Heart left ventricle (tissue), 16 donors: ENCODE results near the gene CRYBG2. TPM values are rescaled to one million over a fixed set of nuclear protein-coding genes. Genes with fewer than 3 reads are reported as not detected.

ENCODE experiments used
- ATAC-seq, 4 donors: fragments of 200-7000 bp; cut with Tn5 transposase; one replicate each; pipeline ENCODE4 v1.9.1; 2020 to 2022; ENCODE audit warnings: moderate library complexity in 4 of 4, mild to moderate bottlenecking in 3 of 4, moderate number of reproducible peaks in 1 of 4
- DNase-seq, 5 donors: peaks; one replicate each; pipeline ENCODE4 v3.0.0-alpha.2; 2020
- H3K27ac ChIP-seq, 12 donors: fragments of 200-600 bp; sonication (generic) in 4 of 12; one replicate each; pipeline versions ENCODE4 v1.5.0 to v1.8.0; 2016 to 2022; ENCODE audit warnings: mild to moderate bottlenecking in 2 of 12
- H3K27me3 ChIP-seq, 9 donors: fragments of 200-600 bp; sonication (generic) in 2 of 9; one replicate each; pipeline versions ENCODE4 v1.5.1 to v1.8.0; 2016 to 2022; ENCODE audit warnings: mild to moderate bottlenecking in 3 of 9
- H3K36me3 ChIP-seq, 9 donors: fragments of 200-600 bp; sonication (generic) in 2 of 9; one replicate each; pipeline versions ENCODE4 v1.5.0 to v1.8.0; 2018 to 2022; ENCODE audit warnings: mild to moderate bottlenecking in 2 of 9
- H3K4me1 ChIP-seq, 12 donors: fragments of 200-600 bp; sonication (generic) in 4 of 12; one replicate each; pipeline versions ENCODE4 v1.5.0 to v1.8.0; 2016 to 2022; ENCODE audit warnings: mild to moderate bottlenecking in 3 of 12
- H3K4me3 ChIP-seq, 12 donors: fragments of 200-600 bp; sonication (generic) in 4 of 12; one replicate each; pipeline versions ENCODE4 v1.5.0 to v1.8.0; 2017 to 2022; ENCODE audit warnings: mild to moderate bottlenecking in 9 of 12, moderate library complexity in 4 of 12
- H3K9me3 ChIP-seq, 12 donors: fragments of 200-600 bp; sonication (generic) in 4 of 12; one replicate each; pipeline versions ENCODE4 v1.5.0 to v1.8.0; 2016 to 2022; ENCODE audit warnings: mild to moderate bottlenecking in 1 of 12
- POLR2A ChIP-seq, 2 donors: fragments of 450-650 bp; IDR thresholded peaks; one replicate each; pipeline ENCODE4 v1.6.1; 2017; ENCODE audit warnings: antibody characterized with exemption in 2 of 2, mild to moderate bottlenecking in 2 of 2, moderate library complexity in 2 of 2
- WGBS, 4 donors: extraction: QIAGEN DNeasy Blood & Tissue Kit in 2 of 4; methylation state at CpG; one replicate each; pipeline versions ENCODE4 v1.1.5 to v1.1.7; 2013 to 2018; 5-methylcytosine and 5-hydroxymethylcytosine counted together
- intact Hi-C, 10 donors: fragments of 100-400 bp; cut with DNase I; formaldehyde crosslinking; loops; one replicate each; pipeline versions ENCODE4 v1.11.1 to v1.14.2; 2022
- polyA plus RNA-seq, 2 donors: library from polyadenylated mRNA; stranded (reverse); fragments of 200-250 nt; gene quantifications; one replicate each; pipeline ENCODE4 v1.2.3, GENCODE V29; 2013
- total RNA-seq, 9 donors: library from RNA; depleted of rRNA in 2 of 9; stranded (reverse); fragments of >200 nt in 2 of 9; fragmentation: NEBNext Ultra II Directional in 3 of 9; extraction: Animal tissue kit (Norgen Biotek cat#: 25700) in 3 of 9; gene quantifications; one replicate each; pipeline versions ENCODE4 v1.1.0 to v1.2.4, GENCODE V29; 2016 to 2023
- TF ChIP-seq, protein P1 (sequence below), 12 donors: fragments of 200-600 bp; sonication (generic) in 4 of 12; IDR thresholded peaks; one replicate each; pipeline versions ENCODE4 v1.5.0 to v1.8.0; 2018 to 2022; ENCODE audit warnings: antibody characterized with exemption in 12 of 12, mild to moderate bottlenecking in 5 of 12
- donor health status: ischemic (EF 13 %, LVEDD 7.1; RV severe dilation, severe dysfunction).
- donor health status: healthy with polysubstance abuse.
- donor health status: DM: no; HTN: yes; CAD: no.
- donor health status: DM: no; HTN: no; CAD: no.
- donor health status: ischemic (EF 25% LVEDD 6.9; RV normal size, moderate dysfunction).
- donor health status: ischemic (EF 25% LVEDD 5.7; RV mildly dilated, moderate dysfunction).
- donor health status: healthy.
- donor health status: DM: yes; HTN: yes; CAD: no.
- donor health status: ischemic (EF 35%, LVEDD 5.7; RV mildly dilated, moderate dysfunction).
- donor health status: nonischemic (EF 11% LVEDD 7.7; RV severe dilation, severe dysfunction).
- donor health status: DM: yes; HTN: yes; CAD: no.
- donor health status: PGD.
- donor health status: ischemic (EF 29% LVEDD 5.4; RV normal size, mild dysfunction).
- donor health status: nonischemic (EF 23%, LVEDD 6.1; RV moderate dilation, normal function).

CRYBG2 gene
- total and polyA plus RNA-seq, 11 donors = 0.25 to 0.45 TPM; not detected in 9

- Histone ChIP-seq H3K4me1 (peaks cover 0 to 6% (median 0%) of the 10 kb centered on the region in 12 donors), H3K27ac (no peak overlapping the region), H3K4me3 (no peak overlapping the region), H3K27me3 (peaks cover 0 to 12% (median 0%) of the 10 kb centered on the region in 9 donors), H3K36me3 (no peaks in the 10 kb centered on the region), H3K9me3 (no peaks in the 10 kb centered on the region)
- WGBS, 4 donors = 77 to 84% (median 82%) methylated on average over 2 of the region's 2 CpGs
- no peak for TF ChIP-seq POLR2A (IDR thresholded peaks at IDR 0.05)
- TF ChIP-seq, protein P1, sequence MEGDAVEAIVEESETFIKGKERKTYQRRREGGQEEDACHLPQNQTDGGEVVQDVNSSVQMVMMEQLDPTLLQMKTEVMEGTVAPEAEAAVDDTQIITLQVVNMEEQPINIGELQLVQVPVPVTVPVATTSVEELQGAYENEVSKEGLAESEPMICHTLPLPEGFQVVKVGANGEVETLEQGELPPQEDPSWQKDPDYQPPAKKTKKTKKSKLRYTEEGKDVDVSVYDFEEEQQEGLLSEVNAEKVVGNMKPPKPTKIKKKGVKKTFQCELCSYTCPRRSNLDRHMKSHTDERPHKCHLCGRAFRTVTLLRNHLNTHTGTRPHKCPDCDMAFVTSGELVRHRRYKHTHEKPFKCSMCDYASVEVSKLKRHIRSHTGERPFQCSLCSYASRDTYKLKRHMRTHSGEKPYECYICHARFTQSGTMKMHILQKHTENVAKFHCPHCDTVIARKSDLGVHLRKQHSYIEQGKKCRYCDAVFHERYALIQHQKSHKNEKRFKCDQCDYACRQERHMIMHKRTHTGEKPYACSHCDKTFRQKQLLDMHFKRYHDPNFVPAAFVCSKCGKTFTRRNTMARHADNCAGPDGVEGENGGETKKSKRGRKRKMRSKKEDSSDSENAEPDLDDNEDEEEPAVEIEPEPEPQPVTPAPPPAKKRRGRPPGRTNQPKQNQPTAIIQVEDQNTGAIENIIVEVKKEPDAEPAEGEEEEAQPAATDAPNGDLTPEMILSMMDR (IDR thresholded peaks at IDR 0.05) = no peak
- DNase-seq (no peak), ATAC-seq (no peak)
- intact Hi-C loops = no loop called here
Measured at GRCh38 chr1:26350343-26350700, 3.6 kb downstream of the CRYBG2 start.

DNA sequence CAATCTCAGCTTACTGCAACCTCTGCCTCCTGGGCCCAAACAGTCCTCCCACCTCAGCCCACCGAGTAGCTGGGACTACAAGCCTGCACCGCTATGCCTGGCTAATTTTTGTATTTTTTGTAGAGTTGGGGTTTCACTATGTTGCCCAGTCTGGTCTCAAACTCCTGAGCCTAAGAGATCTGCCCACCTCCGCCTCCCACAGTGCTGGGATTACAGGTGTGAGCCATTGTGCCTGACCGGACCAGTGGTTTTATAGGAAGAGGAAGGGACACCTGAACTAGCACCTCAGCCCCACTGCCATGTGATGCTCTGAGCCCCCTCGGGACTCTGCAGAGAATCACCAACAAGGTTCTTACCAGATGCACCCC, 4.1 kb downstream of the CRYBG2 start:
- TF ChIP-seq, protein P1 (IDR thresholded peaks at IDR 0.05) = no peak
- TF ChIP-seq POLR2A (IDR thresholded peaks at IDR 0.05) = no peak
- peaks cover 0 to 8% (median 0%) of the 10 kb centered on the region in 9 donors for H3K27me3 ChIP-seq
- WGBS, 4 donors = 79 to 95% (median 87%) methylated on average over 5 of the region's 5 CpGs

GRCh38 chr1:26349188-26349876, 4.6 kb downstream of the CRYBG2 start:
- 79 to 83% (median 81%) methylated on average over 7 of the region's 7 CpGs for WGBS, 4 donors
- peaks cover 0 to 7% (median 0%) of the 10 kb centered on the region in 9 donors for H3K27me3 ChIP-seq
- peaks cover 0 to 6% (median 0%) of the 10 kb centered on the region in 12 donors for H3K4me1 ChIP-seq
- no peak overlapping the region for H3K4me3 ChIP-seq
- H3K27ac ChIP-seq = no peak overlapping the region
- DNase-seq (no peak), ATAC-seq (no peak)
- intact Hi-C loops = no loop called here
- no peaks in the 10 kb centered on the region for H3K36me3 ChIP-seq
- TF ChIP-seq POLR2A (IDR thresholded peaks at IDR 0.05) = no peak
- TF ChIP-seq, protein P1 (IDR thresholded peaks at IDR 0.05) = no peak
- H3K9me3 ChIP-seq = no peaks in the 10 kb centered on the region

More for the DNA sequence above, 4.1 kb downstream of the CRYBG2 start:
- Histone ChIP-seq H3K4me1 (peaks cover 0 to 6% (median 0%) of the 10 kb centered on the region in 12 donors), H3K9me3 (no peaks in the 10 kb centered on the region), H3K4me3 (no peak overlapping the region), H3K36me3 (no peaks in the 10 kb centered on the region), H3K27ac (no peak overlapping the region)
- intact Hi-C loops = no loop called here
- ATAC-seq (no peak), DNase-seq (no peak)

DNA sequence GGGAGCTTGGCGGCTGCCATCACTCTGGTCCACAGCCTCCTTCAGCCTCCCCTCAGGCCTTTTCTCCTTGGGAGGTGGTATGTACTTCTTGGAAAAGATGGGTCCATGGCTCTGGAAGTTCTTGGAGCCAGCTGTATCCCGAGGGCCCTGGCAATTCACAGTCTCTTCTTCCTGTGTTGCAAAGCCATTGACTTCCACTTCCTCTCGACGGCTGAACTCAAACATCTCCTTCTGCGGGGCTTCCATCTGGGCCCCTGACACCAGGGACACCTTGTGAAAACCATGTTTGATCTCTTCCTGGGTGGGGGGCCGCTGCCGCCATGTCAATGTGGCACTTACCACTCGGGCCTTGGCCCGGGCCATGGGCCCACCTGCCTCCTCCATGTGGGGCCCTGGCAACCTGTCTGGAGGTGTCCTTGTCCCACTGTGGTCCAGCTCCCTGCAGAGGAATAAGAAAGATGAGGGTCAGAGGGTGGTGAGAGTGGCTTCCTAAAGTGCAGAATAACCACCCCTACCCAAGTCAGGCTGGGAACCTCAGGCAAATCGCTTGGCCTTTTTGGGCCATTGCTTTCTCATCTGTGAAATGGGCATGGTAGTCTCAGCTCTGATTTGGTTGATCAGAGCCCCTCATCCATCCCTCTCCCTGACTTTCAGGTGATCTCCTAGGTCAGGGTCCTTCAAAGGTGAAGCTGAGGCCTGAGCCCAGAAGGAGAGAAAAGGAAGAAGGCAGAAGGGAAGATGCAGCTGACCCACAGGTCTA, 7.5 kb downstream of the CRYBG2 start:
- Histone ChIP-seq H3K4me3 (no peak overlapping the region), H3K4me1 (peaks cover 0 to 6% (median 0%) of the 10 kb centered on the region in 12 donors), H3K9me3 (no peaks in the 10 kb centered on the region), H3K27ac (no peak overlapping the region), H3K36me3 (no peaks in the 10 kb centered on the region), H3K27me3 (peaks cover 0 to 5% (median 0%) of the 10 kb centered on the region in 9 donors)
- ATAC-seq (no peak), DNase-seq (no peak)
- intact Hi-C loops = no loop called here
- TF ChIP-seq POLR2A (IDR thresholded peaks at IDR 0.05) = no peak
- TF ChIP-seq, protein P1 (IDR thresholded peaks at IDR 0.05) = no peak
- WGBS, 4 donors = 59 to 65% (median 61%) methylated on average over 9 to 10 of the region's 10 CpGs
